Measurements from ENCODE around the gene ZGPAT.

Gene ZGPAT

GRCh38 chr20:63678071-63678470 lies 29.8 kb upstream of the ZGPAT start:
- no peak for TF ChIP-seq CTCF (IDR thresholded peaks at IDR 0.05; ENCODE audit: low read depth, low read length)
- no peak for TF ChIP-seq MAX (IDR thresholded peaks at IDR 0.05; ENCODE audit: low read depth, low read length)
- TF ChIP-seq POLR2A (IDR thresholded peaks at IDR 0.05; ENCODE audit: extremely low read depth, insufficient read length) = no peak
- TF ChIP-seq MYC (IDR thresholded peaks at IDR 0.05; ENCODE audit: low read depth, low read length) = no peak
- no peak overlapping the region for H3K4me3 ChIP-seq (ENCODE audit: low read depth, low read length)
- DNase-seq (ENCODE audit: low read depth) = no peak

GRCh38 chr20:63678667-63679465 lies 29.0 kb upstream of the ZGPAT start:
- H3K4me3 ChIP-seq (ENCODE audit: low read depth, low read length) = no peak overlapping the region
- TF ChIP-seq CTCF (IDR thresholded peaks at IDR 0.05; ENCODE audit: low read depth, low read length) (no peak), POLR2A (IDR thresholded peaks at IDR 0.05; ENCODE audit: extremely low read depth, insufficient read length) (no peak), MAX (IDR thresholded peaks at IDR 0.05; ENCODE audit: low read depth, low read length) (no peak), MYC (IDR thresholded peaks at IDR 0.05; ENCODE audit: low read depth, low read length) (no peak)
- no peak for DNase-seq (ENCODE audit: low read depth)

GRCh38 chr20:63679799-63680305 lies 28.0 kb upstream of the ZGPAT start:
- DNase-seq (ENCODE audit: low read depth) = no peak
- no peak overlapping the region for H3K4me3 ChIP-seq (ENCODE audit: low read depth, low read length)
- TF ChIP-seq POLR2A (IDR thresholded peaks at IDR 0.05; ENCODE audit: extremely low read depth, insufficient read length) (no peak), MAX (IDR thresholded peaks at IDR 0.05; ENCODE audit: low read depth, low read length) (no peak), MYC (IDR thresholded peaks at IDR 0.05; ENCODE audit: low read depth, low read length) (no peak), CTCF (IDR thresholded peaks at IDR 0.05; ENCODE audit: low read depth, low read length) (no peak)

- no peak for DNase-seq (ENCODE audit: low read depth)
- H3K4me3 ChIP-seq (ENCODE audit: low read depth, low read length) = no peak overlapping the region
- no peak for TF ChIP-seq MYC (IDR thresholded peaks at IDR 0.05; ENCODE audit: low read depth, low read length)
- TF ChIP-seq CTCF (IDR thresholded peaks at IDR 0.05; ENCODE audit: low read depth, low read length) = no peak
- TF ChIP-seq MAX (IDR thresholded peaks at IDR 0.05; ENCODE audit: low read depth, low read length) = no peak
- TF ChIP-seq POLR2A (IDR thresholded peaks at IDR 0.05; ENCODE audit: extremely low read depth, insufficient read length) = no peak
Observed at GRCh38 chr20:63680427-63680826, 27.4 kb upstream of the ZGPAT start.

- no peak overlapping the region for H3K4me3 ChIP-seq (ENCODE audit: low read depth, low read length)
- no peak for TF ChIP-seq MAX (IDR thresholded peaks at IDR 0.05; ENCODE audit: low read depth, low read length)
- no peak for TF ChIP-seq POLR2A (IDR thresholded peaks at IDR 0.05; ENCODE audit: extremely low read depth, insufficient read length)
- TF ChIP-seq CTCF (IDR thresholded peaks at IDR 0.05; ENCODE audit: low read depth, low read length) = no peak
- TF ChIP-seq MYC (IDR thresholded peaks at IDR 0.05; ENCODE audit: low read depth, low read length) = no peak
- no peak for DNase-seq (ENCODE audit: low read depth)
Observed at GRCh38 chr20:63680857-63681608, 26.8 kb upstream of the ZGPAT start.
